Stimulated activated CD4-positive, alpha-beta T cell treated with anti-CD3 and anti-CD28 coated beads, Interleukin-4, amount 100 ng/mL, for 4 hours (primary cell): Measurements from ENCODE around the gene CWC25.

Experiments used
- DNase-seq, 2 experiments: peaks; one replicate each; pipeline ENCODE4 v3.0.0-alpha.2; 2020

CWC25 gene

GRCh38 chr17:38783227-38783626, 41.9 kb downstream of the CWC25 start:
- no peak for DNase-seq

GRCh38 chr17:38779965-38780752, 45.0 kb downstream of the CWC25 start:
- DNase-seq, result no peak

- DNase-seq, result no peak
These were observed 47.4 kb downstream of the CWC25 start for GRCh38 chr17:38777641-38778250.

- no peak for DNase-seq
These were observed 51.9 kb downstream of the CWC25 start for GRCh38 chr17:38773258-38773657.

- DNase-seq, result no peak
These were observed 56.7 kb downstream of the CWC25 start for GRCh38 chr17:38768417-38768816.

GRCh38 chr17:38766341-38766740, 58.8 kb downstream of the CWC25 start:
- no peak for DNase-seq

- DNase-seq, result no peak
These were observed 62.9 kb downstream of the CWC25 start for GRCh38 chr17:38762231-38762630.

GRCh38 chr17:38761612-38762011, 63.5 kb downstream of the CWC25 start:
- DNase-seq, result peak in 1 of 2 experiments; percentile 18

- DNase-seq, result no peak
These were observed 72.0 kb downstream of the CWC25 start for GRCh38 chr17:38753071-38753506.

- DNase-seq, result peak; percentile 94 to 98
These were observed 72.6 kb downstream of the CWC25 start, which contains the start of gene PSMB3 for GRCh38 chr17:38752308-38753070. Gene PSMB3 (plus strand): TSS chr17:38752741. CDS start chr17:38752827, 86 bp downstream.

- DNase-seq, result peak; percentile 68 to 85
These were observed 73.3 kb downstream of the CWC25 start for GRCh38 chr17:38751808-38752307.

- no peak for DNase-seq
These were observed 73.8 kb downstream of the CWC25 start for GRCh38 chr17:38751144-38751807.
